IMR-90 (cell line): ENCODE results near the gene SLC10A3. TPM values are rescaled to one million over a fixed set of nuclear protein-coding genes. Genes with fewer than 3 reads are reported as not detected.
A peak's percentile ranks its signal among the peaks of the same experiment; 100 is the strongest.

Experiments used
- ATAC-seq: fragments of 200-7000 bp; cut with Tn5 transposase; 2 replicates; pipeline ENCODE4 v1.9.1; 2020; ENCODE audit warnings: low read depth, mild to moderate bottlenecking, moderate library complexity
- BruUV-seq: library from RNA; stranded (reverse); fragments of 400-500 nt; replicated peaks from 2 replicates; lab custom pipeline; 2021; lab: Mats Ljungman, UMichigan
- CTCF ChIA-PET: fragments of 300-600 bp; formaldehyde crosslinking; extraction: SDS; loops from one replicate; lab custom pipeline; 2021; ENCODE audit warnings: antibody characterized with exemption; lab: Yijun Ruan, JAX
- POLR2A ChIA-PET: fragments of 300-600 bp; sonication (Branson Sonifier 250); formaldehyde crosslinking; loops from one replicate; lab custom pipeline; 2022; ENCODE audit warnings: antibody characterized with exemption; ENCODE audit not compliant: unreplicated experiment; lab: Charles Lee
- DNase-seq: peaks from one replicate; pipeline ENCODE4 v3.0.0; 2013
- H2AFZ ChIP-seq: replicated peaks from 2 replicates; pipeline ENCODE3; 2013; ENCODE audit warnings: low read length, mild to moderate bottlenecking; ENCODE audit not compliant: poor library complexity
- H2AK5ac ChIP-seq: 2 replicates; pipeline ENCODE4 v1.6.1; 2013; ENCODE audit warnings: low read depth, low read length, inconsistent platforms
- H2AK9ac ChIP-seq: replicated peaks from 2 replicates; pipeline ENCODE3; 2013; ENCODE audit warnings: mild to moderate bottlenecking, low read depth, low read length, moderate library complexity; ENCODE audit not compliant: poor library complexity
- H2BK120ac ChIP-seq: 2 replicates; pipeline ENCODE4 v1.6.1; 2013; ENCODE audit warnings: low read depth, low read length, inconsistent platforms
- H2BK15ac ChIP-seq: 3 replicates; pipeline ENCODE4 v1.6.1; 2013; ENCODE audit warnings: low read depth, low read length, inconsistent platforms
- H2BK20ac ChIP-seq: 2 replicates; pipeline ENCODE4 v1.6.1; 2013; ENCODE audit warnings: low read depth, mild to moderate bottlenecking, inconsistent platforms, low read length, moderate library complexity
- H2BK5ac ChIP-seq: 2 replicates; pipeline ENCODE4 v1.6.1; 2013; ENCODE audit warnings: mild to moderate bottlenecking, low read depth, low read length, inconsistent platforms; ENCODE audit not compliant: poor library complexity, severe bottlenecking
- H3K14ac ChIP-seq: replicated peaks from 2 replicates; pipeline ENCODE4 v1.6.1; 2013; ENCODE audit warnings: low read depth, low read length, inconsistent platforms
- H3K18ac ChIP-seq: 2 replicates; pipeline ENCODE4 v1.6.1; 2013; ENCODE audit warnings: low read depth, low read length, control low read depth
- H3K23ac ChIP-seq: 2 replicates; pipeline ENCODE4 v1.6.1; 2013; ENCODE audit warnings: low read depth, low read length, inconsistent platforms
- H3K27ac ChIP-seq: 2 replicates; pipeline ENCODE4 v1.5.1; 2013; ENCODE audit warnings: mild to moderate bottlenecking, control low read depth, low read length; ENCODE audit not compliant: insufficient read depth
- H3K27me3 ChIP-seq: 2 replicates; pipeline ENCODE4 v1.6.1; 2013; ENCODE audit warnings: low read length; ENCODE audit not compliant: control insufficient read depth, insufficient read depth
- H3K36me3 ChIP-seq: 2 replicates; pipeline ENCODE4 v1.6.1; 2013; ENCODE audit warnings: low read length, mixed read lengths; ENCODE audit not compliant: control insufficient read depth, insufficient read depth
- H3K4ac ChIP-seq: 2 replicates; pipeline ENCODE4 v1.6.1; 2013; ENCODE audit warnings: low read depth, low read length, inconsistent platforms
- H3K4me1 ChIP-seq: 2 replicates; pipeline ENCODE4 v1.6.1; 2013; ENCODE audit warnings: low read length, mixed read lengths; ENCODE audit not compliant: control insufficient read depth, insufficient read depth
- H3K4me2 ChIP-seq: 2 replicates; pipeline ENCODE4 v1.6.1; 2013; ENCODE audit warnings: low read depth, mild to moderate bottlenecking, control low read depth, low read length, moderate library complexity
- H3K4me3 ChIP-seq: 2 replicates; pipeline ENCODE4 v1.5.1; 2013; ENCODE audit warnings: low read depth, mild to moderate bottlenecking, control low read depth, low read length, moderate library complexity; ENCODE audit not compliant: insufficient read depth
- H3K56ac ChIP-seq: 2 replicates; pipeline ENCODE4 v1.6.1; 2013; ENCODE audit warnings: low read length, inconsistent platforms; ENCODE audit not compliant: insufficient read depth; ENCODE audit errors: extremely low read depth
- H3K79me1 ChIP-seq, 2 experiments: 2 replicates each; pipeline ENCODE4 v1.6.1; 2013; ENCODE audit warnings: low read length in 2 of 2, inconsistent platforms in 1 of 2, low read depth in 1 of 2
- H3K9ac ChIP-seq: 2 replicates; pipeline ENCODE4 v1.6.1; 2013; ENCODE audit warnings: low read depth, low read length, control low read depth
- H3K9me1 ChIP-seq: 2 replicates; pipeline ENCODE4 v1.6.1; 2013; ENCODE audit warnings: low read length, inconsistent platforms; ENCODE audit not compliant: insufficient read depth
- H3K9me3 ChIP-seq: 2 replicates; pipeline ENCODE4 v1.6.1; 2013; ENCODE audit warnings: low read length; ENCODE audit not compliant: control insufficient read depth, insufficient read depth
- H4K20me1 ChIP-seq: 2 replicates; pipeline ENCODE4 v1.6.1; 2013; ENCODE audit warnings: low read length, inconsistent platforms; ENCODE audit not compliant: insufficient read depth
- H4K5ac ChIP-seq: 2 replicates; pipeline ENCODE4 v1.6.1; 2013; ENCODE audit warnings: mild to moderate bottlenecking, low read depth, low read length, control low read depth
- H4K8ac ChIP-seq, 2 experiments: 2 replicates each; pipeline ENCODE4 v1.6.1; 2013; ENCODE audit warnings: low read depth in 2 of 2, low read length in 2 of 2, control low read depth in 1 of 2, inconsistent platforms in 1 of 2
- H4K91ac ChIP-seq: 2 replicates; pipeline ENCODE4 v1.6.1; 2013; ENCODE audit warnings: low read depth, low read length, inconsistent platforms; ENCODE audit not compliant: insufficient read depth
- BHLHE40 ChIP-seq: fragments of 150-350 bp; IDR thresholded peaks from 2 replicates; pipeline ENCODE4 v1.6.1; 2016; ENCODE audit warnings: mild to moderate bottlenecking, low read depth, low read length
- CHD1 ChIP-seq: IDR thresholded peaks from 2 replicates; pipeline ENCODE4 v1.6.1; 2012; ENCODE audit warnings: low read depth, low read length, improper control_type of control experiment
- MAZ ChIP-seq: IDR thresholded peaks from 2 replicates; pipeline ENCODE4 v1.6.1; 2012; ENCODE audit warnings: low read depth, mild to moderate bottlenecking, low read length, improper control_type of control experiment, moderate library complexity, borderline replicate concordance
- RFX5 ChIP-seq: IDR thresholded peaks from 2 replicates; pipeline ENCODE4 v1.8.0; 2012; ENCODE audit warnings: low read depth, mild to moderate bottlenecking, low read length, moderate library complexity
- SMC3 ChIP-seq: fragments of 150-350 bp; IDR thresholded peaks from 2 replicates; pipeline ENCODE4 v1.6.1; 2016; ENCODE audit warnings: low read depth, mild to moderate bottlenecking, antibody characterized with exemption, low read length, moderate library complexity
- WGBS, 2 experiments: methylation state at CpG; one replicate each; pipeline versions ENCODE4 v1.1.5 to v1.1.7; 2013; ENCODE audit warnings: missing lambda C conversion rate in 2 of 2; ENCODE audit not compliant: insufficient read length in 1 of 2; ENCODE audit errors: extremely low coverage in 2 of 2; 5-methylcytosine and 5-hydroxymethylcytosine counted together
- dilution Hi-C: fragments of 300-500 bp; cut with HindIII; formaldehyde crosslinking; loops from one replicate; pipeline ENCODE4 v1.14.3; 2018; ENCODE audit warnings: low sequenced_read_pairs; ENCODE audit not compliant: unreplicated experiment
- in situ Hi-C: fragments of 300-500 bp; cut with MboI; formaldehyde crosslinking; loops from 3 replicates; pipeline ENCODE4 v1.14.3; 2019; ENCODE audit warnings: low sequenced_read_pairs, inconsistent platforms, mixed read lengths
- intact Hi-C: fragments of 100-400 bp; cut with micrococcal nuclease; formaldehyde crosslinking; loops from 2 replicates; pipeline ENCODE4 v1.10.0; 2022
- polyA plus RNA-seq, 3 experiments: library from polyadenylated mRNA; depleted of rRNA; stranded (reverse); fragments of >200 nt; gene quantifications; 2 replicates each; pipeline ENCODE4 v1.2.3, GENCODE V29; 2012; ENCODE audit warnings: low replicate concordance in 1 of 3
- total RNA-seq: library from RNA; depleted of rRNA; stranded (reverse); fragments of >200 nt; gene quantifications from 2 replicates; pipeline ENCODE4 v1.2.3, GENCODE V29; 2012

The SLC10A3 gene
- total and polyA plus RNA-seq, 2 of the 4 experiments (the other 2 are of a cell fraction), result 15.2 to 24.6 TPM

DNA sequence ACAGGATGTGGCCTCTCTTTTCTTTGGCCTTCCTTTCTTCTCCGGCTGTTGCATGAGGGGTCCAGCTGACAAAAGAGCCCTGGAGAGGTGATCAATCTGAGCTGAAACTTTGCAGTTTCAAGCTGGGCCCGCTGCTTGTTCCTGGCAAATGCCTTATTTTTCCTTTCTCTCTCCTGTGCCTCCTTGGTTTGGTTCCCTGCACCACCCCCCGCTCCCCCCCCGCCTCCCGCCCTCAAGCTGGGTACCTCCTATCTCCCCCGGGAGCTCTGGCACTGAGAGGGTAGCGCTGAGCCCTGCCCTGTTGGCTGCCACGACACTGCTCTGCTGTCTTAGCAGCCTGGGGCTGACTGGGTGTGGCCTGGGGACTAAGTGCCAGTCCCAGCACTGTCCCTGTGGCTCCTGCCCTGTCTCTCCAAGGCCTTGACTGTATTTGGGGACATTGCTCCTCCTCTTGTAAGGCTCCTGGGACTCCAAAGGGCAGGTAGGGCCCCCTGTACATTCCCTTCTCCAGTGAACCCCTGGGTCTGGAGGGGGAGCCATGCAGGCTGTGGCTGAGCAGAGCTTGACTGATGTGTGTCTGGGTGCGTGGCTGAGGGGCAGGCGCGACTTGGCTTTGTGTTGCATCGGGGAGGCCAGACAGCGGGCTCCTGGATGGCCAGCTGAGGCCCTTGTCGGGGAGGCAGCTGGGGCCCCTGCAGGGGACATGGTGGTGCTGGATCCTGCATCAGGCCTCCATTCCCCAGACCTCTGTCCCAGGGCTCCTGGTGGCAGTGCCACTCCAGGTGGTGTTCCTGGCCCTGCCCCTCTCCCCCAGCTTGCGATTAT lies 31.3 kb downstream of the SLC10A3 start:
- Histone ChIP-seq H3K56ac (peak overlapping the region; percentile 61), H3K27me3 (no peaks in the 10 kb centered on the region), H3K23ac (peak overlapping the region; percentile 94), H3K36me3 (peaks cover 33% of the 10 kb centered on the region), H3K4ac (peak overlapping the region; percentile 91), H3K9me3 (no peaks in the 10 kb centered on the region; the same call in 1 of the 2 replicates), H3K18ac (no peak overlapping the region), H2BK5ac (peak overlapping the region; percentile 54), H4K20me1 (peaks cover 39% of the 10 kb centered on the region), H2AK5ac (peak overlapping the region; percentile 18), H3K14ac (peak overlapping the region; percentile 91), H3K79me1 (peaks cover 0 to 16% of the 10 kb centered on the region in 2 experiments; a peak in 3 of 4 replicates), H2BK120ac (no peak overlapping the region), H2AFZ (peak overlapping the region; percentile 72), H3K4me1 (peaks cover 4% of the 10 kb centered on the region; the same call in 1 of the 2 replicates), H3K27ac (peak overlapping the region; percentile 49), H3K4me2 (peak overlapping the region; percentile 83), H4K5ac (no peak overlapping the region; the same call in 1 of the 2 replicates), H2BK15ac (no peak overlapping the region), H4K91ac (peak overlapping the region; percentile 23; the same call in 1 of the 2 replicates), H3K9me1 (no peaks in the 10 kb centered on the region), H2BK20ac (no peak overlapping the region), H3K4me3 (peak overlapping the region; percentile 74), H3K9ac (peak overlapping the region; percentile 71), H4K8ac (peak overlapping the region in 1 of 2 experiments; percentile 25; a peak in 1 of 4 replicates), H2AK9ac (peak overlapping the region; percentile 96)
- dilution Hi-C loops, result no loop called here
- ChIA-PET POLR2A (interaction anchor here (0.6 kb wide), 1 partner anchor 266 kb away, joined by 6 read pairs; no protein-coding TSS in a partner anchor), CTCF (interaction anchor here (1.9 kb wide), 1 partner anchor 68 kb away, joined by 5 read pairs; no protein-coding TSS in a partner anchor)
- TF ChIP-seq SMC3, result no peak
- TF ChIP-seq BHLHE40, result no peak
- no peak for TF ChIP-seq RFX5
- TF ChIP-seq MAZ, result no peak
- TF ChIP-seq CHD1, result no peak
- 60% methylated on average over 1 of the region's 15 CpGs; no CpG with 5 or more reads in 1 of the 2 experiments for WGBS, 2 experiments
- in situ Hi-C loops, result no loop called here
- intact Hi-C loops, result no loop called here
- no TSS peak for BruUV-seq
- ATAC-seq (peak; percentile 37), DNase-seq (no peak)
